GM13976 (cell line): ENCODE results near the gene ELL2.

Source experiments
- DNase-seq: peaks from one replicate; pipeline ENCODE4 v3.0.0; 2012; ENCODE audit warnings: low spot score
- CTCF ChIP-seq: IDR thresholded peaks from 2 replicates; pipeline ENCODE4 v1.5.1; 2012; ENCODE audit warnings: borderline replicate concordance, mild to moderate bottlenecking; ENCODE audit not compliant: insufficient read depth; ENCODE audit errors: extremely low read depth, missing control alignments, control extremely low read depth
- in situ Hi-C: fragments of 300-500 bp; cut with MboI; formaldehyde crosslinking; loops from one replicate; pipeline ENCODE4 v1.12.0; 2022; ENCODE audit warnings: low sequenced_read_pairs, mixed read lengths, inconsistent platforms; ENCODE audit not compliant: unreplicated experiment

Gene ELL2

GRCh38 chr5:95961617-95962474 lies at the start of gene ELL2:
Gene ELL2, minus strand, starts transcription at chr5:95961851. Its CDS starts 130 bp downstream, at chr5:95961721.
- DNase-seq: peak; percentile 94
- in situ Hi-C loops: no loop called here
- no peak for TF ChIP-seq CTCF

GRCh38 chr5:96008987-96009647 lies 47.5 kb upstream of the ELL2 start:
- in situ Hi-C loops: no loop called here
- TF ChIP-seq CTCF: no peak

GRCh38 chr5:96008487-96008886 lies 46.8 kb upstream of the ELL2 start:
- DNase-seq: no peak
- in situ Hi-C loops: no loop called here
- no peak for TF ChIP-seq CTCF

More at GRCh38 chr5:96008987-96009647, 47.5 kb upstream of the ELL2 start:
- no peak for DNase-seq

- DNase-seq: no peak
- no peak for TF ChIP-seq CTCF
- in situ Hi-C loops: no loop called here
Observed at GRCh38 chr5:96007051-96007450, 45.4 kb upstream of the ELL2 start.

- DNase-seq: no peak
- in situ Hi-C loops: no loop called here
- TF ChIP-seq CTCF: no peak
Observed at GRCh38 chr5:96006291-96006690, 44.6 kb upstream of the ELL2 start.

GRCh38 chr5:96004754-96005153 lies 43.1 kb upstream of the ELL2 start:
- DNase-seq: no peak
- in situ Hi-C loops: no loop called here
- no peak for TF ChIP-seq CTCF
